HTR-8/SVneo (cell line): Measurements from ENCODE around the gene NFYC.
A peak's percentile ranks its signal among the peaks of the same experiment; 100 is the strongest.

Source experiments
- DNase-seq: peaks from one replicate; pipeline ENCODE4 v3.0.0; 2011; ENCODE audit warnings: low spot score, mixed read lengths; ENCODE audit not compliant: insufficient read length
- FAIRE-seq: peaks from 2 replicates; lab custom pipeline; 2011; peaks lifted over from hg19 to GRCh38; lab: Jason Lieb, UNC

NFYC gene

GRCh38 chr1:40691538-40692428 is at the start of gene NFYC:
TSS of gene NFYC (plus strand) at chr1:40691704. CDS start at chr1:40738844, 47,140 bp downstream.
- DNase-seq (peak; percentile 88), FAIRE-seq (peak; percentile 28)

DNA sequence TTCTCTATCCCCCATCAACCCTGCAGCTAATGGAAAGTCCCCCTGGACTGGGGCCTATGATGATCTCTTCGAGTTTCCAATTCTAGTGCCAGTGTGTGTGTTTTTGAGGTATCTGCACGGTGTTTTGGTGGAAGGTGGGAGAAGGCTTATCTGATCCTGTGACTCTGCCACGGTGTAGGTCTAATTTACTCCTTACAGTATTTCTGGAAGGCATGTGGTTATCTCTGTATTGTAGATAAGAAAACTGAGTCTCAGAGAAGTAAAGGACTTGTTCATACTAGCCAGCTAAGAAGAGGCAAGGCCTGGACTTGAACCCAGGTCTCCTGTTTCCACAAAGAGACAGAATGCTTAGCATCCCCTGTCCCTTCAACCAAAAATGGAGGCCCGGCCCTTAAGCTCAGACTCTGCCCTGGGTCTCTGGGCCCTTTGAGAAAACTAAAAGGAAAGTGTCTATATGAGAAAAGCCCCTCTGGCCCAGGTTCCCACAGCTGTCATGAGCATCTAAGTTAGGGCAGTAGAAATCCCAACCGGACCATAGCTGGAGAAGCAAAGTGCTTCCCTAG is 46.3 kb upstream of the NFYC start:
- DNase-seq (no peak), FAIRE-seq (no peak)

- DNase-seq (no peak), FAIRE-seq (no peak)
Observed at GRCh38 chr1:40646315-40646714, 45.2 kb upstream of the NFYC start.

GRCh38 chr1:40648200-40648599 is 43.3 kb upstream of the NFYC start:
- no peak for FAIRE-seq
- no peak for DNase-seq

GRCh38 chr1:40648928-40649591 is 42.4 kb upstream of the NFYC start:
- peak; percentile 42 for FAIRE-seq
- DNase-seq: no peak

- no peak for DNase-seq
- FAIRE-seq: peak; percentile 51
Observed at GRCh38 chr1:40649592-40649930, 41.9 kb upstream of the NFYC start.

DNA sequence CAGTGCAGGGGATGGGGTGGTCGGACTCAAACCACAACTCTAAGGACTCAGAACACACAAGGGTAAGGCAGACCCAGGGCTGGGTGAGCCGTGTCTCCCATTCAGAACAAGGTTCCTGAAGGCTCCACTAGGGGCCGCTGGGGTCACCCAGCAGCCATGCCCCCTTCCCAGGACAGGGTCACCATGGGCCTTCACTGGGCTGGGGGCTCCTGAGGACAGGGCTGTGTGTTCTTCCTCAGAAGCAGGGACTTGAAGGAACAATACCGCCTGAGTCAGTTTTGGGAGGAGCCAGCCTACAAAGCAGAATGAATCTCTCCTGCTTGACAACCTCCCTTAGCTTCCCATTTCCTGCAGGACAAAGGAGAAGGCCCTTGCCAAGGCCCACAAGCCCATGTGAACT is 41.4 kb upstream of the NFYC start:
- DNase-seq (no peak), FAIRE-seq (no peak)

DNA sequence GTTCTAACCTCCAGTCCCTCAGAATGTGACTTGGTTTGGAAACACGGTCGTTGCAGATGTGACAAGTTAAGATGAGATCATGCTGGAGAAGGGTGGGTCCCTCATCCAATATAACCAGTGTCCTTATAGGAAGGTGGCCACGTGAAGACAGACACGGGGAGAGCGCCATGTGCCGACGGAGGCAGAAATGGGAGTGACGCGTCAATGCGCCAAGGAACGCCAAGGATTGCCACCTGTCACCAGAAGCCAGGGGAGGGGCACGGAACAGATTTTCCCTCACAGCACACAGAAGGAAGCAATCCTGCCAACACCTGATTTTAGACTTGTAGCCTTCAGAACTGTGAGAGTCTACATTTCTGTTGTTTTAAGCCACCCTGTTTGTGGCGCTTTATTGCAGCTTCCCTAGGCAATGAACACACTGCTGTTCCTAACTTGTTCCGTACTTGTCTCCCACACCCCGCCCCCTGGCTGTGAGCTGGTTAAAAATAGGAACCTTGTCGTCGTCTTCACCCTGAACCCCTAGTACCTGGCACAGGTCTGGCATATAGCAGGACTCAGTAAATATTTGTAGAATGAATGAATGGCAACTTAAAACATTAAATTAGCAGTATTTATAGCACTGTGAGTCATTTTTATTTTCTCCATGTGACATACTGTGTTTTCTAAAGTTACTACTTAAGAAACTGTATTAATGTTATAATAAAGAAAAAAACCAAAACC is 40.2 kb upstream of the NFYC start:
- DNase-seq: no peak
- FAIRE-seq: no peak

DNA sequence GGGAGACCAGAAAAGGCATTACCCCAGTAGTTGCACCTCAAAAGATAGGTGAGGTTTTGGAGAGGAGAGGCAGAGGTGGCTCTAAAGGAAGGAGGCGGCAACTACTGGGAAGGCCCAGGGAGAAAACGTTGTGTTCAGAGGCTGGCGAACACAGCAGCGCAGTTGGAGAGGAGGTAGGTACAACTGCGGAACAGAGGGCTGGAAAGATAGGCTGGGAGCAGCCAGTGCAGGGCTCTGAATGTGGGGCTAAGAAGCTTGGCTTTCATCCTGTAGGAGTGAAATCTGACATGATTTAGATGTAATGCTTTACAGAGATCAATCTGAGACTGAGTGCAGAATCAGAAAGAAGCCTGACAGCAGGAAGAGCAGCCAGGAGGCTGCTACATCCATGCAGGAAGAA is 39.0 kb upstream of the NFYC start:
- DNase-seq (no peak), FAIRE-seq (no peak)

- no peak for DNase-seq
- FAIRE-seq: no peak
Observed at GRCh38 chr1:40652979-40653378, 38.5 kb upstream of the NFYC start.

DNA sequence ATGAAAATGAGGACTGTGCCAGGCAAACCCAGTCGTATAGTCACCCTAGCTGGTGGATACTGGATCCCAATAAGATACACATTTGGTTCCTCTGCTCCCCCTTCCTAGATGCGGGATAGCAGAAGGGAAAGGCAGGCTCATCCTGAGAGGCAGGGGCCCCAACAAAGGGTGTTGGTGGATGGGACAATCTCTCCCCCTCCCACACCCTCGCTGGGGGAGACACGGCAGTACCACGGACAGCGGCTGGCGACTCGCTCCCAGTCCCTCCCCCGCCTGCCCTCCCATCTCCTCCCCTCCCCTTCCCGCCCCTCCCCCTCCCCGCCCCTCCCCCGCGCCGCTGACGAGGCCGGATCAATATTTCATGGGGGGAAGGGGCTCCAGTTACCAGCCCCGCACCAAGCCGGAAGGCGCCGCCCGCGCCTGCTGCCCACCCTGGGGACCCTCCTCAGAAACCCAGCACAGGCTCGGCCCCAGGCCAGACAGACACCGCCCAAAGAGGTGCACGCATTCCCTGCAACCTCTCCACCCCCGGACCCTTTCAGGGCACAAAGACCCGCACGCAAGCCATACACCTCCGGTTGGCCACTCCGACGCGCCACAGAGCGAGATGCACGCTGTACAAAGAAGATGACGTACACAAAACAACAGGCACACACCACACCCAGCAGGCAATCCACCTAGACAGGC is 37.5 kb upstream of the NFYC start:
- FAIRE-seq (no peak), DNase-seq (no peak)

DNA sequence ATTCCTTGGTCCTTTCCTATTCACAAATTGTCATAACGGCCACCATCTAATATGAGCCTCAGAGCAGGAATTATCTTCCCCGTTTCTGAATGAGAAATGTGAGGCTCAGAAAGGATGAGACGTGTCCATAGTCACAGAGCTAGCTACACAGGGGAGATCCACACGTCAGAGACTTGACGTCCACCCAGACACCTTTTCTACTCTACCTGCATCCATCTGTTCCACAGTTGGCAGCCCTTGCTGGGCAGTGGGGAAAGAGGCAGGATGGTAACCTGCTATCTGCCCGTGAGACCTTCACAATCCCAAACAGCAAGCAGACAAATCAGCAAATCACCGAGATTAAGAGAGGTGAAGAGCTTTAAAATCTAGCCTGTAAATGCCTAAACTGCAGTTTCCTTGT is 34.5 kb upstream of the NFYC start:
- FAIRE-seq: no peak
- DNase-seq: no peak

- FAIRE-seq (no peak), DNase-seq (no peak)
Observed at GRCh38 chr1:40658751-40659648, 32.5 kb upstream of the NFYC start.

DNA sequence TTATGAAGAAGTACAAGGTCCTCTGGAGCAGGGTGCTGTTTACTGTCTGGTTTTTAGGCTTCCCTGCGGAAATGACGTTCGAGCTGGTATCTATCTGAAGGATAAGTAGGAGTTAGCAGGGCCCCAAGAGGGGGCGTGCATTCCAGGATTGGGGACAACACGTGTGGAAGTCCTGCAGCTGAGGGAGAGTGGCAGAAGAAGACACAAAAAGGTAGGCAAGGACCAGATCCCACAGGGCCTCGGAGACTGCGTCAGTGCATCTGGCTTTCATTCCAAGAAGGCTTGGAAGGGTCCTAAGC is 31.9 kb upstream of the NFYC start:
- FAIRE-seq: no peak
- DNase-seq: no peak

- DNase-seq (no peak), FAIRE-seq (no peak)
Observed at GRCh38 chr1:40661678-40662077, 29.8 kb upstream of the NFYC start.

GRCh38 chr1:40662151-40662550 is 29.4 kb upstream of the NFYC start:
- FAIRE-seq: no peak

GRCh38 chr1:40662864-40663263 is 28.6 kb upstream of the NFYC start:
- no peak for DNase-seq
- no peak for FAIRE-seq

More at GRCh38 chr1:40662151-40662550, 29.4 kb upstream of the NFYC start:
- DNase-seq: no peak

DNA sequence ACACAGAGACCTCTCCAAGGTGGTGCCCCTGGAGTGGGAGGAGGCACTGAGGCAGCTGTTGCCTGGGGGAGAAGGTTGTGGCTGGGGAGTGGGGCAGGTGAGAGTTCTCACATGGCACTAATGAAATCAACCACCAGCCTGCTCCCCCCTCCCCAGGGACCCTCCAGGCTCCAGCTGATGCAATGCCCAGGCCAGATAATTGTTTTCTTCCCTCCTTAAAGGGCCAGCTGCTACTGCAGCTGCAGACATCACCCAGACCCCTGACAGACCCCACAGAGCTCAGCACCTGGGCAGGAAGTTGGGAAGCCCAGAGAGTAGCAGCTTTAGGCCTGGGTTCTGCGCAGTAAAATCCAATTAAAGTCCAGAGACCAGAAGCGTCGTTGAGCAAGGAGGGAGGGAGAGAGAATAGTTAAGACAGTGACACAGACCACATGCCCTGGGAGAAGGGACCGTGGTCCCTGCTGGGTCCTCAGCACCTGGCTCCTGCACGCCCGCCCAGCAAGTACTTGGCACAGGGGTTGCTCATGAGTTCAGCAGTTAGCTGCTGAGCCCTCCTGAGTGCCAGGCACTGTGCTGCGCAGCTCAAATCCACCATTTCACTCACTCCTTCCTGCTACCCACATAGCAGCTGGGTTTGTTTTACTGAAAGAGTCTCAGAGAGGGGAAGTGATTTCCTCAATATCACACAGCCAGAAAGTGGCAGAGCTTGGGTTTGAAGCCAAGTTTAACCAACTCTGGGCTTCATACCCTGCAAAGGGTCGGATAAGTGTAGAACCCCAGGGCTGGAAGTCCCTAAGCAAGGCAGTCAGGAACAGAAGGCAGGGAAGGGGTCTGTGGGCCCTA is 28.0 kb upstream of the NFYC start:
- no peak for DNase-seq
- FAIRE-seq: no peak

DNA sequence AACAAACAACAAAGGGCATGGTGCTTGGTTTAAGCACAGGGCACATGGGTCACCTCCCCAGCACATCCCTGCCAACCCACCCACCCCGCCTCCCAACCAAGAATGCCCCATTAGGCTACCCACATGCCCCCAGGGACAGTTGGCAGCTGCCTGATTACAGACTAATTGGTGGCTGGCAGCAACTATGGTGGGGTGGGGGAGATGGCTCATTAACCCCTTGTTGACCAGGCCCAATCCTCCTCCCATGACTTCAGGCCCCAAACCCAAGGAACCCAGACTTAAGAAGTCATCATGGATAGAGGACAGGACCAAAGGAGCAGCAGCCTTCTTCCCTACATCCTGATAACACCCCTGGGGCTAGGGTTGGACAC is 27.4 kb upstream of the NFYC start:
- DNase-seq (no peak), FAIRE-seq (no peak)
